Thoracic aorta (tissue), 2 donors: Measurements from ENCODE around the gene PPM1H. TPM values are rescaled to one million over a fixed set of nuclear protein-coding genes. Genes with fewer than 3 reads are reported as not detected.

ENCODE experiments used
- ATAC-seq: fragments of 150-250 bp; one replicate; pipeline ENCODE4 v1.8.0; 2017; ENCODE audit warnings: low read depth; ENCODE audit not compliant: insufficient number of reproducible peaks, low FRiP score
- DNase-seq: peaks from one replicate; pipeline ENCODE4 v3.0.0-alpha.2; 2020; ENCODE audit warnings: low spot score
- H3K27ac ChIP-seq, 2 donors: fragments of 200-600 bp; sonication (generic); 1 replicate in 1 of 2; 2 replicates in 1 of 2; pipeline ENCODE4 v1.5.1; 2016; ENCODE audit warnings: mild to moderate bottlenecking in 2 of 2, moderate library complexity in 2 of 2
- H3K27me3 ChIP-seq: fragments of 200-600 bp; sonication (generic); replicated peaks from 2 replicates; pipeline ENCODE4 v1.6.0; 2016; ENCODE audit warnings: mild to moderate bottlenecking; ENCODE audit not compliant: insufficient read depth
- H3K36me3 ChIP-seq: fragments of 200-600 bp; sonication (generic); one replicate; pipeline ENCODE4 v1.5.1; 2016
- H3K4me1 ChIP-seq, 2 donors: fragments of 200-600 bp; sonication (generic); 1 replicate in 1 of 2; 2 replicates in 1 of 2; pipeline versions ENCODE4 v1.5.1 to v1.6.0; 2016; ENCODE audit warnings: low read depth in 2 of 2, mild to moderate bottlenecking in 1 of 2; ENCODE audit not compliant: control insufficient read depth in 1 of 2
- H3K4me3 ChIP-seq: fragments of 200-600 bp; sonication (generic); 2 replicates; pipeline ENCODE4 v1.5.1; 2016; ENCODE audit warnings: mild to moderate bottlenecking
- H3K9me3 ChIP-seq: fragments of 200-600 bp; sonication (generic); 2 replicates; pipeline ENCODE4 v1.5.1; 2016
- total RNA-seq, 2 donors: library from RNA; depleted of rRNA; stranded (reverse); fragments of >200 nt; gene quantifications; one replicate each; pipeline versions ENCODE4 v1.1.0 to v1.2.3, GENCODE V29; 2016
- TF ChIP-seq, protein P1 (sequence below): fragments of 200-600 bp; sonication (generic); IDR thresholded peaks from one replicate; pipeline ENCODE4 v1.5.1; 2019; ENCODE audit warnings: antibody characterized with exemption

The PPM1H gene
- total RNA-seq, 2 donors from 2014 or later, result 9.1 to 10.3 TPM

- DNase-seq (no peak), ATAC-seq (no peak)
- Histone ChIP-seq H3K4me3 (no peak overlapping the region), H3K9me3 (no peaks in the 10 kb centered on the region), H3K27ac (no peak overlapping the region), H3K27me3 (no peaks in the 10 kb centered on the region), H3K4me1 (peaks cover 0 to 9% of the 10 kb centered on the region in 2 donors), H3K36me3 (no peaks in the 10 kb centered on the region)
- TF ChIP-seq, protein P1, sequence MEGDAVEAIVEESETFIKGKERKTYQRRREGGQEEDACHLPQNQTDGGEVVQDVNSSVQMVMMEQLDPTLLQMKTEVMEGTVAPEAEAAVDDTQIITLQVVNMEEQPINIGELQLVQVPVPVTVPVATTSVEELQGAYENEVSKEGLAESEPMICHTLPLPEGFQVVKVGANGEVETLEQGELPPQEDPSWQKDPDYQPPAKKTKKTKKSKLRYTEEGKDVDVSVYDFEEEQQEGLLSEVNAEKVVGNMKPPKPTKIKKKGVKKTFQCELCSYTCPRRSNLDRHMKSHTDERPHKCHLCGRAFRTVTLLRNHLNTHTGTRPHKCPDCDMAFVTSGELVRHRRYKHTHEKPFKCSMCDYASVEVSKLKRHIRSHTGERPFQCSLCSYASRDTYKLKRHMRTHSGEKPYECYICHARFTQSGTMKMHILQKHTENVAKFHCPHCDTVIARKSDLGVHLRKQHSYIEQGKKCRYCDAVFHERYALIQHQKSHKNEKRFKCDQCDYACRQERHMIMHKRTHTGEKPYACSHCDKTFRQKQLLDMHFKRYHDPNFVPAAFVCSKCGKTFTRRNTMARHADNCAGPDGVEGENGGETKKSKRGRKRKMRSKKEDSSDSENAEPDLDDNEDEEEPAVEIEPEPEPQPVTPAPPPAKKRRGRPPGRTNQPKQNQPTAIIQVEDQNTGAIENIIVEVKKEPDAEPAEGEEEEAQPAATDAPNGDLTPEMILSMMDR, result no peak
Observed at GRCh38 chr12:62660756-62661155, 274.2 kb downstream of the PPM1H start.

DNA sequence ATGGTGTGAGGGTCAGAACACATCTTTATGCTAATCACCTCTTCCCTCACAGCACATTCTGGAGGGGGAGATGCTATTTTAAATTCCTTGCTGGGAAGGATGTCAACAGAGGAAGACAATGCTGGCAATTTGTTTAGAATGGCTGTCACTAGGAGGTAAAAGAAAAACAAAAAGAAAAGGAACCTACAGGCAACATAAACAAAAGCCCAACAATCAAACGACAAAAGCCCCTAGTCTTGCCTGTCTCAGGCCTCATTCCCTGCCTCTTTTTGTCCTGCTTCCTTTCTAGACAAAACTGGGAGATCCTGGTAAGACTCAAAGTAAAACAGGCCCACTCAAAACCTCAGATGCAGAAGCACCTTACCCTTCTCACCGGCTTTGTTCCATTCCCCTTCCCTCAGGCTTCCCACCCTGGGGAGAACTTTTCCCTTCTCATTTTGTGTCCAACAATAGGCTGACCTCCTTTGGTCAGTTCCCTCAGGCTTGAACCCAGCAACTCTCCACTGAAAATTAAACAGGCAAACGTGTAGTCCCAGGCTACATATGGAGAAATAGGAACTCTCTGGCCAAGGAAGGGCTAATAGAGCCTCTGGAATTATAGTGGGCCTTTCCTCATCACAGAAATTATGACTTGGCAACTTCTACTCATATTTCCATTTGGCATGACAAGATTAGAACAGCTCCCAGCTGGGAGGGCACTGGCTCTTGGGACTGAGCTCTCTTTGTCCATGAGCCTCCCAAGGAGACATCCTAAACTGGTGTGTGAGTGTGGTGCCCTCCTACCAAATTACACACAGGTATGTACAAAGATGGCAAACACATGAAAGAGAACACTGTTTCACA, 275.3 kb downstream of the PPM1H start:
- H3K27me3 ChIP-seq, result no peaks in the 10 kb centered on the region
- H3K36me3 ChIP-seq, result no peaks in the 10 kb centered on the region
- H3K9me3 ChIP-seq, result no peaks in the 10 kb centered on the region
- no peak overlapping the region for H3K4me3 ChIP-seq
- peaks cover 0 to 9% of the 10 kb centered on the region in 2 donors for H3K4me1 ChIP-seq
- TF ChIP-seq, protein P1, result no peak
- H3K27ac ChIP-seq, result peak overlapping the region in 1 of 2 donors; percentile 7
- DNase-seq, result no peak
- ATAC-seq, result no peak

GRCh38 chr12:62658910-62659309, 276.0 kb downstream of the PPM1H start:
- H3K27me3 ChIP-seq, result no peaks in the 10 kb centered on the region
- DNase-seq (no peak), ATAC-seq (no peak)
- H3K4me1 ChIP-seq, result peaks cover 0 to 9% of the 10 kb centered on the region in 2 donors
- no peak overlapping the region for H3K4me3 ChIP-seq
- no peaks in the 10 kb centered on the region for H3K36me3 ChIP-seq
- H3K27ac ChIP-seq, result no peak overlapping the region
- no peaks in the 10 kb centered on the region for H3K9me3 ChIP-seq
- TF ChIP-seq, protein P1, result no peak

DNA sequence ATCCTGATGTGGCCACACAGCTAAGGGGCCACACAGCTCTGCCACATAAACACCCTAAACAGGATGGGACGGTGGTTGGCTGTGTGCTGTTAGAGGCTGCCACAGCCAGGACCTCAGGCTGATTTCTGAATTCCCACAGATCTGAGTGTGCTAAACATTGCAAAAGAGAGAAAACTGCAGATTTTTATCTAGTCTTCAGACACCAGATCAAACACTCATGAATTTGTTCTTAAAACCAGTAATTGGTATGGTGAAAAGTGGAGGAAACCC, 277.7 kb downstream of the PPM1H start:
- Histone ChIP-seq H3K27me3 (no peaks in the 10 kb centered on the region), H3K4me1 (peaks cover 0 to 9% of the 10 kb centered on the region in 2 donors), H3K4me3 (no peak overlapping the region), H3K9me3 (no peaks in the 10 kb centered on the region), H3K36me3 (no peaks in the 10 kb centered on the region), H3K27ac (no peak overlapping the region)
- TF ChIP-seq, protein P1, result no peak
- DNase-seq, result no peak
- no peak for ATAC-seq

DNA sequence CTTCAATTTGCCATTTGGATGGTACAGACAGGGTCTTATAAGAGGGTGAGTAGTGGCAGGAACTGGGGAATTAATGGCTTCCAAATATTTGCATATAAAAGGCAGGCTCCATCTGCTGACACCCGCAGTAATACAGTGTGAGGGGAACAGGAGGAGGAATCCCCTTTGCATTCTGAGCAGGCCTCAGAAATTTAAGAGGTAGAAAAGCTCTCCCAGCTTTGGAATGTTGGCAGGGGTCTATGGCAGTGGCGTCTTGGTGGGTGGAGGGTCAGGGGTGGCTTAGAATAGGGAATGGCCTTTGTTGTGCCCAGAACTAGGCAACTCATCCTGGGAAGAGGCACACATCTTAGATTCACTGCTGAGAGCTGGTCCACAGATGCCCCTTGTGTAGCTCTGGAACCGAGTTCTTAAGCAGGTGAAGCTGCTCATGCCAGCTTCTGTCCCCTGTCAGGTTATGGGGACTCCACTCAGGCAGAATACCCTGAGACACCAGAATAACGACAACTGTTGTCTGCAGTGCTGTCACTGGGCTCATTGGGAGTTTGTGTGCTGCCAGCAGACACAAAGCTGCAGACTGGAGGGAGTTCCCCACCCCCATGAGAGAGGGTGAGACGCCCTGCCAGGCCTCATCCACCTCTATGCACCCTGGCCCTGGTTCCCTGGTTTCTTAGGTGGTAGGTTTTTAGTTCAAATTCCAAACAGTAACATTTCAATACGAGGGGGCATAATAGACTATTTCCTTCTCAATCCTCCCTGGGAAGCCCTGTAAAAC, 278.2 kb downstream of the PPM1H start:
- no peak for ATAC-seq
- Histone ChIP-seq H3K27ac (no peak overlapping the region), H3K27me3 (no peaks in the 10 kb centered on the region), H3K4me3 (no peak overlapping the region), H3K4me1 (peaks cover 0 to 9% of the 10 kb centered on the region in 2 donors), H3K36me3 (no peaks in the 10 kb centered on the region), H3K9me3 (no peaks in the 10 kb centered on the region)
- TF ChIP-seq, protein P1, result no peak
- no peak for DNase-seq
